GM18517 (cell line): ENCODE measurements around the gene RGL2.

Experiments
- ATAC-seq: cut with Tn5 transposase; IDR thresholded peaks from one replicate; pipeline ENCODE4 v1.9.1; 2021; ENCODE audit warnings: mild to moderate bottlenecking, moderate library complexity; ENCODE audit not compliant: unreplicated experiment

Gene RGL2

GRCh38 chr6:33241968-33242367 lies 56.8 kb downstream of the RGL2 start:
- no peak for ATAC-seq
